ENCODE measurements around the gene SH3PXD2A. TPM values are rescaled to one million over a fixed set of nuclear protein-coding genes. Genes with fewer than 3 reads are reported as not detected.

The SH3PXD2A gene
- total and polyA plus RNA-seq, 9 donors = 33.2 to 95.0 (median 73.9) TPM

DNA sequence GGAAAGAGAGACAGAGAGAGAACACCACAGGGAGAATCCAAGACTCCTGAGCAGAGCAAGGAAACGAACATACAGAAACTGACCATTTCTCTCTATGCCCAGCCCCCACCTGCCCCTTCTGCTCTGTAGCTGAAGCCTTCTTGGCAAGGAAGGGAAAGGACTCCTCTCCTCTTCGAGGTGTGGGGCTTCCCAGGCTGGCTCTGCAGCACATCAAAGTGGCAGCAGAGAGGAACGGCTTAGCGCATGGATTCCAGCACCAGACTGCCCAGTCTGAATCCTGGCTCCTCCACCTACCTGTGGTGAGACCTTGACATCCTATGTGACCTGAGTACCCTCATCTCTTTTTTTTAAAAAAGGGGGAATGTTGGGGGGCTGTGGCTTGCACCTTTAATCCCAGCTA, 69.4 kb downstream of the SH3PXD2A start:
- Histone ChIP-seq H3K36me3 (ENCODE audit: control insufficient read depth, insufficient read depth, low read length) (peaks cover 2% of the 10 kb centered on the region), H3K27me3 (ENCODE audit: control insufficient read depth, insufficient read depth, low read length) (no peaks in the 10 kb centered on the region), H3K27ac (ENCODE audit: low read length) (no peak overlapping the region), H3K4me1 (ENCODE audit: control insufficient read depth, insufficient read depth, low read length) (peaks cover 40% of the 10 kb centered on the region), H3K4me3 (ENCODE audit: low read length) (no peak overlapping the region), H3K9me3 (replicated peaks; ENCODE audit: control insufficient read depth, low read depth, low read length) (no peaks in the 10 kb centered on the region)
- DNase-seq = no peak
- WGBS (ENCODE audit: insufficient coverage) = no CpG with 5 or more reads among the region's 4 CpGs

DNA sequence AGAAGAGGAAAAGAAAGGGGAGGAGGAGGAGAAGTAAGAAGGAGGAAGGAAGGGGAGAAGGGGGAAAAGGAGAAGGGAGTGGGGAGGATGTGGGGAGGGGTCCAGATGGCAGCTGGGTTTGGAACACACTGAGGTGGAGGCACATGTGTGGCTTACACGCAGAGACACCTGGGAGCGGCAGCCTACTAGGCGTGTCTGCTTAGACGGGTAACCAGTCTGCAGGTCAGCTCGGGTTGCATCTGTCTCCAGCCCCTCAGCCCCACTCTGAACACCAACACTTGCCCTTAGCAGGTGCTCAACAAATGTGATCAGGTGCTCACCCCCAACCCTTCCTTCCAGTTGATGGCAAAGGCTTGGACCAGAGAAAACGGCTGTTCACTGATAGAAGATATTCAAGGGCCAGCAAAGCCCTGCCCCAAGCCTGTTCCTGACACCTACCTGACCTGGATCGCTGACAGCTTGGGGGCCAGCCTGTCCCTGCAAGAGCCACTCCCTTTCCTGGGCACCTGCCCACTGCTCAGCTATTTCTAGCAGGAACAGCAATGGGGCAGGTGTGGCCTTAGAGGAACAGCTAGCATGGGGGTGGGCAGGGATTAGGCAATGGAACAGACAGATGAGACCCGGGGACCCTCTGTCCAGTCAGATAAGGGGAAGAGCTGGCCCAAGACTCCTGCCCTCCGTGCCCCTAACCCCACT, 70.5 kb downstream of the SH3PXD2A start:
- 71% methylated on average over 3 of the region's 9 CpGs for WGBS (ENCODE audit: insufficient coverage)
- peaks cover 44% of the 10 kb centered on the region for H3K4me1 ChIP-seq (ENCODE audit: control insufficient read depth, insufficient read depth, low read length)

DNA sequence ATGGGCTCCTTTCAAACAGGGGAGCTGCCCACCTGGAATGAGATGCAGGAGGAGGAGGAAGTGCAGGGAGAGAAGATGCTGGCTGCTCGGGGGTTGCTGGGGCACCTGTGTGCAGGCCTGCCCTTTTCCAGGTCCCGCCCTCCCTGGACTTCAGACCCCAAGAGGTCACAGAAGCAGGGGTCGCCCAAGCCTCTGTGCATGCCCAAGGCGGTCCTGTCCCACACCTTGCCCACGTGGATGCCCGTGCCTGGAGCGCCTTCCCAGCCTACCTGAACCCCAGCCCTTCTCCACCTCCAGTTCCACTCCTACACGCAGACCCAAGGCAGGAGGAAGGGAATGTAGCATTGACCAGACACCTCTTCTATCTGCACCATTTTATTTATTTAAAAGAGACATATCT, 71.3 kb downstream of the SH3PXD2A start:
- Histone ChIP-seq H3K4me3 (ENCODE audit: low read length) (no peak overlapping the region), H3K27me3 (ENCODE audit: control insufficient read depth, insufficient read depth, low read length) (no peaks in the 10 kb centered on the region), H3K4me1 (ENCODE audit: control insufficient read depth, insufficient read depth, low read length) (peaks cover 50% of the 10 kb centered on the region), H3K36me3 (ENCODE audit: control insufficient read depth, insufficient read depth, low read length) (no peaks in the 10 kb centered on the region), H3K9me3 (replicated peaks; ENCODE audit: control insufficient read depth, low read depth, low read length) (no peaks in the 10 kb centered on the region), H3K27ac (ENCODE audit: low read length) (no peak overlapping the region)
- 83% methylated on average over 3 of the region's 8 CpGs for WGBS (ENCODE audit: insufficient coverage)
- no peak for DNase-seq

More for the DNA sequence above, 70.5 kb downstream of the SH3PXD2A start:
- no peak for DNase-seq
- Histone ChIP-seq H3K27ac (ENCODE audit: low read length) (no peak overlapping the region), H3K9me3 (replicated peaks; ENCODE audit: control insufficient read depth, low read depth, low read length) (no peaks in the 10 kb centered on the region), H3K4me3 (ENCODE audit: low read length) (no peak overlapping the region), H3K36me3 (ENCODE audit: control insufficient read depth, insufficient read depth, low read length) (no peaks in the 10 kb centered on the region), H3K27me3 (ENCODE audit: control insufficient read depth, insufficient read depth, low read length) (no peaks in the 10 kb centered on the region)

DNA sequence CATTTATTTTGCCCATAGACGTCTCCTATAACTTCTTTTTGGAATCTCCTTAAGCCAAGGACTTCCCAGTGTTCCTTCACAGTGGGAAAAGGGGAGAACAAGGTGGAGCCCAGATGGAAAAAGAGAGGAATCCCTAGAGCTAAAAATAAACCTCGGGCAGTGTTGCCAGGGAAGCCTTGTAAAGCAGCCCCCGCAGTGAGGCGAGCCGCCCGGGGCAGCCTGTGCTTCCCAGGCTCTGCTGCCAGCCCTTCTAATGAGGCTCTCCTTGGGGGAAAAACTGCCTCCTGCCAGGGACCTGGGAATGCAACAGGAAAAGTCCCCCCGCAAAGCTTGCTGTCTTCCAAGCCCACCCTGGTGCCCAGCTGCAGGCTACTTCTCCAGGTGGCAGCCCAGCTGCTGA, 71.7 kb downstream of the SH3PXD2A start:
- DNase-seq = peak; percentile 57
- no peak overlapping the region for H3K4me3 ChIP-seq (ENCODE audit: low read length)
- H3K36me3 ChIP-seq (ENCODE audit: control insufficient read depth, insufficient read depth, low read length) = no peaks in the 10 kb centered on the region
- H3K27ac ChIP-seq (ENCODE audit: low read length) = no peak overlapping the region
- WGBS (ENCODE audit: insufficient coverage) = 39% methylated on average over 6 of the region's 7 CpGs
- peaks cover 54% of the 10 kb centered on the region for H3K4me1 ChIP-seq (ENCODE audit: control insufficient read depth, insufficient read depth, low read length)
- no peaks in the 10 kb centered on the region for H3K9me3 ChIP-seq (replicated peaks; ENCODE audit: control insufficient read depth, low read depth, low read length)
- H3K27me3 ChIP-seq (ENCODE audit: control insufficient read depth, insufficient read depth, low read length) = no peaks in the 10 kb centered on the region

DNA sequence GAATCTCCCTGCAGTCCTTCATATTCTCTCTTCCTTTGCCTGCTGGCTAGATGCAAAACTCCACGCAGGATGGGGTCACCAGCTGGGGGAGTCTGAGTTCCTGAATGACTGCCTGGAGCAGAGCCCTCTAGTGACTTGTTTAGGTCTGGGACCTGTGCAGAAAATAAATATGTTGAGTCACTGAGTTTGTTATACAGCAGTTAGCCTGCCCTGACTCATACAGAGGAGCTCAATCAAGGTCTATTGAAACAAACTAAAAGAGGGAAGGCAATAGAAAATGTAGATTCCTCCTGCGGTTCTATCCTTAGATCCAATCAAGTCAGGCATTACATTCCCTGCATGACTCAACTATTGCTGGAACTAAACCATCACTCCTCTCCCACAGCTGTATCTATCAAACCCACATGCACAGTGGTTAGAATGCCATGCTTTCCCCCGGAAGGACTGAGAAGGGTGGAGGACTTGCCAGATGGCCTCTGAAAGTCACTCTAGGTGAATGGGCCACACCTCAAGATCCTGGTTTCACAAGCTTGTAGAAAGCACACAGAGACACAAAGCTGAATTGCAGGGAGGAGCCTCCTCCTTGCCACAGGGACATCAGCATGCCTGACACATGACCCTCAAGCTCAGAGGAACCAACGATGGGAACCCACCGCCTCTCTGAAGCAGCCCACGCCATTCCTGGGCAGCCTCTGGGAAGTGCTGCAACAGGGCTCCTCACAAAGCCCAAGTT, 73.9 kb downstream of the SH3PXD2A start:
- 65% methylated on average over 4 of the region's 6 CpGs for WGBS (ENCODE audit: insufficient coverage)
- H3K36me3 ChIP-seq (ENCODE audit: control insufficient read depth, insufficient read depth, low read length) = peaks cover 2% of the 10 kb centered on the region
- H3K27ac ChIP-seq (ENCODE audit: low read length) = no peak overlapping the region
- H3K27me3 ChIP-seq (ENCODE audit: control insufficient read depth, insufficient read depth, low read length) = no peaks in the 10 kb centered on the region
- no peak overlapping the region for H3K4me3 ChIP-seq (ENCODE audit: low read length)
- peaks cover 54% of the 10 kb centered on the region for H3K4me1 ChIP-seq (ENCODE audit: control insufficient read depth, insufficient read depth, low read length)
- H3K9me3 ChIP-seq (replicated peaks; ENCODE audit: control insufficient read depth, low read depth, low read length) = no peaks in the 10 kb centered on the region
- DNase-seq = no peak

DNA sequence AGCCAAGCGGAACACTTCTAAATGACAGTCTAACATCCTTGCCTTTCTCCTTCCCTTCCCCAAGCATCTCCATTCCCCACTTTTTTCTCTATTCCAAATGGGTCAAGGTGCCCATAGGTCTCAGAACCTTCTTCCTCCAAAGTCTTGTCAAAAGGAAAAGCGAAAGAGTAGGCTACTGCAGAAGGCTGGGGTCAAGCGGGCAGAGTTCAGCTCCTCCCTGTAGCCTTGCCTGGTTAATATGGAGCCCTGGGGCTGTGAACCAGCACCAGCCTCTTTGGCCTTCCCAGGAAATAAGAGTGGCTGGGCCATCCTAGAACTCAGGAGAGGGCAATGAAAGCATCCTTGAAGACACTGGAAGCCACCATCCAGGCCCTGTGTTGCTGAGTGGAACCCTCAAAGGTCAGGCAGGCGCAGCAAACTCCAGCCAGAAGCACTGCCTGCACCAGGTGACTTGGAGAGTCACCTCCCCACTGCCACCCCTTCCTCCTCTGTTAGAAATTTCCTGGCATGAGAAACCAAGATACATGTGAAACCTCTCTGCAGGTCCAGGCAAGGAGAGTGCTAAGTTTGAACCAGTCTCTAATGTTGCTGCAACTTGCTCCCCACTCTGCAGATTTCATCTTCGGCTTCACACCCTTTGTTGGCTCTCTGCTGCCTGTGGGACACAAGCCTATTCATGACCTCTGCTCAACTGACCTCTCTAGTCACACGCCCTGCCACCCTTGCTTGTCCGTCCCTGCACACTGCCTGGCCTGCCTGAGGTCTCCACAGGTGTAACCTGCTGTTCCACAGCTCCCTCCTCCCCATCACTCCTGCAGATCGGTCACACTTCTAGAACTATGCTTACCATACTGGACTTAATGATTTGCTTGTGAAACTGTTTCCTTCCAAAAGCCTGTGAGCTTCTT, 74.9 kb downstream of the SH3PXD2A start:
- no peak overlapping the region for H3K27ac ChIP-seq (ENCODE audit: low read length)
- DNase-seq = no peak
- 83% methylated on average over 6 of the region's 8 CpGs for WGBS (ENCODE audit: insufficient coverage)
- peaks cover 48% of the 10 kb centered on the region for H3K4me1 ChIP-seq (ENCODE audit: control insufficient read depth, insufficient read depth, low read length)
- H3K4me3 ChIP-seq (ENCODE audit: low read length) = no peak overlapping the region
- no peaks in the 10 kb centered on the region for H3K27me3 ChIP-seq (ENCODE audit: control insufficient read depth, insufficient read depth, low read length)
- no peaks in the 10 kb centered on the region for H3K9me3 ChIP-seq (replicated peaks; ENCODE audit: control insufficient read depth, low read depth, low read length)
- H3K36me3 ChIP-seq (ENCODE audit: control insufficient read depth, insufficient read depth, low read length) = peaks cover 2% of the 10 kb centered on the region

DNA sequence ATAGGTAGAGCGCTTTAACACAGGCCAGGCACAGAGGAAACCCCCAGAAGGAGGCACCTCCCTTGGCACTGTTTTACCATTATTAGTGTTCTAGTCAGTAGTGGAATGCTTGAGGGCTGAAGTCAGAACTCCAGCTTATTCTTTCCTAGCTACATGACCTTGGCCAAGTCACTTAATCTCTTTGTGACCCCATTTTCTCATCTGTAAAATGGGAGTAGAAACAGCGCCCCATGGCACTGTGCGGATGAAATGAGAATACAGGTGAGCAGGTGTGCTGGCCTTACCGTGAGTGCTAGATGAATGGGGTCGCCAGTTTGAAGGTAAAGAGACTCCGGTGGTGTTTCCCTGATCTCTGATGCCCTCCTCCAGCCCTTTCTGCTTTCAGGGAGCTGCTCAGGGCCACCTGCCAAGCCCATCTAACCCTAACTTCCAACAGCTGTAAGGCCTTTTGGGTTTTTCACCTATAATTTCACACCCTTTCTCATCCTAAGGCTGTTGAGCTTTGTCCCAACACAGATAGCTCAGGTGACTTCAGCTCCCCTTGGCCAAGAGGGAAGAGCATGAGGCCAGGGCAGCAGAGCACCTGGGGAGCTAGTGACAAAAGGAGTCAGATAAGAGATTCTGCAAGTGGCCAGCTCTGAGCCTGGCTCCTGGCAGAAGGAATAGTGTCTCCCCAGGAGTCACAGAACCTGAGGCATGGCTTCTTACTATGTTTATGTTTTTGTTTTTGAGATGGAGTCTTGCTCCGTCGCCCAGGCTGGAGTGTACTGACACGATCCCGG, 76.8 kb downstream of the SH3PXD2A start:
- no peak overlapping the region for H3K4me3 ChIP-seq (ENCODE audit: low read length)
- H3K27me3 ChIP-seq (ENCODE audit: control insufficient read depth, insufficient read depth, low read length) = no peaks in the 10 kb centered on the region
- WGBS (ENCODE audit: insufficient coverage) = 69% methylated on average over 6 of the region's 10 CpGs
- H3K9me3 ChIP-seq (replicated peaks; ENCODE audit: control insufficient read depth, low read depth, low read length) = peaks cover 4% of the 10 kb centered on the region
- H3K36me3 ChIP-seq (ENCODE audit: control insufficient read depth, insufficient read depth, low read length) = peaks cover 6% of the 10 kb centered on the region
- no peak for DNase-seq
- H3K4me1 ChIP-seq (ENCODE audit: control insufficient read depth, insufficient read depth, low read length) = peaks cover 38% of the 10 kb centered on the region
- no peak overlapping the region for H3K27ac ChIP-seq (ENCODE audit: low read length)

DNA sequence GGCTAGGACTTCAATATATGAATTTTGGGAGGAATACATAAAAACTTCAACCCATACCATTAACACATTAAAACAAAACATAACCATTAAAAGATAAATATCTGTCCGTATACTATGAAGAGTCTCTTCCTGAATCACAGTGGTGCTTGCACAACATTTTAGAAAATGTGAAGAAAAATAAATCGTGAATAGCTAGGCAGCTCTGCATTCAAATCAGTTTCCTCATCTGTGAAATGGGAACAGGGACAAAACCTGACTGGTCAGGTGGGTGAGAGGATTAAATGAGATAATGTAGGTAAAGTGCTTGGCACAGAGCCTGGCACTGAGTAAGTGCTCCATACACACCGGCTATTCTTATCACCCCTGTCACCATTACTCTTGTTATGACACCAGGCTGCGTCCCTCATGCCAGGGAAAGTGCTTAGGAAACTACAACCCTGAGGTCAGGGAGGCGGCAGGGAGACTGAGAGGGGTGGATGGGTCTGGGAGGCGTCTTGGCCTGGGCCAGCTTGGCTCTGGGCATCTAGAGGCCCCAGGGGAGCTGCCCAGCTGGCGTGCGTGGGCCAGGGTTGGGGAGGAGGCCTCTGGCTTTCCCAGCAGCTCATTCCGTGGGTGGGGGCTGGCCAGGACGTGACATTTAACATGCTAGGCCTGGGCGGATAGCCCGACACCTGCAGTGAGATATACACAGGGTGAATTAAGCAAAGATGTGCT, 78.3 kb downstream of the SH3PXD2A start:
- peak; percentile 61 for DNase-seq
- H3K4me1 ChIP-seq (ENCODE audit: control insufficient read depth, insufficient read depth, low read length) = peaks cover 45% of the 10 kb centered on the region

DNA sequence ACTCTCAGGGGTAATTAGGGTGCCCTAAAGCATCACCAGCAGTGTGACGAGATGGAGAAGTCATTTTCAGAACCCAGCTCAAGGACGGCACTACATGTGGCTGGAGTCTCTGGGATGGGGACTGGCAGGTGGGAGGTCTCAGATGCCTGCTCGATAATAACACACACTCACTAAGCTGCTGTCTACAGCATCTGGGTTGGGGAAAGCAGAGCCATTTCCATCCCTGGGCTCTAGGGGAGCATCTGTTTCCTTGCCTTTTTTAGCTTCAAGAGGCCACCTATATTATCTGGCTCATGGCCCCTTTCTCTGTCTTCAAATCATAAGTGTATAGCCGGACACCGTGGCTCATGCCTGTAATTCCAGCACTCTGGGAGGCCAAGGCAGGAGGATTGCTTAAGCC, 79.6 kb downstream of the SH3PXD2A start:
- Histone ChIP-seq H3K36me3 (ENCODE audit: control insufficient read depth, insufficient read depth, low read length) (peaks cover 6% of the 10 kb centered on the region), H3K27me3 (ENCODE audit: control insufficient read depth, insufficient read depth, low read length) (no peaks in the 10 kb centered on the region), H3K4me1 (ENCODE audit: control insufficient read depth, insufficient read depth, low read length) (peaks cover 50% of the 10 kb centered on the region), H3K9me3 (replicated peaks; ENCODE audit: control insufficient read depth, low read depth, low read length) (peaks cover 4% of the 10 kb centered on the region), H3K4me3 (ENCODE audit: low read length) (no peak overlapping the region), H3K27ac (ENCODE audit: low read length) (no peak overlapping the region)
- WGBS (ENCODE audit: insufficient coverage) = no CpG with 5 or more reads among the region's 5 CpGs
- DNase-seq = no peak

More for the DNA sequence above, 78.3 kb downstream of the SH3PXD2A start:
- WGBS (ENCODE audit: insufficient coverage) = 63% methylated on average over 5 of the region's 12 CpGs
- no peak overlapping the region for H3K4me3 ChIP-seq (ENCODE audit: low read length)
- peaks cover 4% of the 10 kb centered on the region for H3K9me3 ChIP-seq (replicated peaks; ENCODE audit: control insufficient read depth, low read depth, low read length)
- H3K36me3 ChIP-seq (ENCODE audit: control insufficient read depth, insufficient read depth, low read length) = peaks cover 6% of the 10 kb centered on the region
- no peaks in the 10 kb centered on the region for H3K27me3 ChIP-seq (ENCODE audit: control insufficient read depth, insufficient read depth, low read length)
- no peak overlapping the region for H3K27ac ChIP-seq (ENCODE audit: low read length)

Measured in muscle of leg (tissue), 11 donors.